Activated T-helper 2 cell treated with anti-CD3 and anti-CD28 coated beads, Interferon-gamma antibody, Interleukin-2, Interleukin-4, amounts not matched to agents 10 μg/mL and 5 μg/mL and 100 μg/mL, durations not matched to agents 14 hours and 24 hours and 36 hours (primary cell): ENCODE results near the gene PDLIM7. TPM values are rescaled to one million over a fixed set of nuclear protein-coding genes. Genes with fewer than 3 reads are reported as not detected.

Source experiments
- DNase-seq: peaks from one replicate; pipeline ENCODE4 v3.0.0; 2021; ENCODE audit warnings: low spot score
- H3K27ac Mint-ChIP-seq: one replicate; pipeline ENCODE4 v1.8.0; 2021; ENCODE audit warnings: mixed read lengths
- H3K27me3 Mint-ChIP-seq: one replicate; pipeline ENCODE4 v1.8.0; 2021; ENCODE audit warnings: low read depth, mixed read lengths
- H3K36me3 Mint-ChIP-seq: one replicate; pipeline ENCODE4 v1.8.0; 2021; ENCODE audit warnings: low read depth, mixed read lengths
- H3K4me1 Mint-ChIP-seq: one replicate; pipeline ENCODE4 v1.8.0; 2021; ENCODE audit warnings: low read depth, mixed read lengths
- H3K4me3 Mint-ChIP-seq: one replicate; pipeline ENCODE4 v1.8.0; 2021; ENCODE audit warnings: low read depth, mild to moderate bottlenecking, moderate library complexity, mixed read lengths
- H3K9me3 Mint-ChIP-seq: one replicate; pipeline ENCODE4 v1.8.0; 2021; ENCODE audit warnings: mixed read lengths
- intact Hi-C: fragments of 100-400 bp; cut with micrococcal nuclease; formaldehyde crosslinking; loops from one replicate; pipeline ENCODE4 v1.15.1; 2023
- total RNA-seq: library from RNA; stranded (reverse); gene quantifications from 2 replicates; pipeline ENCODE4 v1.2.3, GENCODE V29; 2022

The PDLIM7 gene
- total RNA-seq, 1 donor from 2014 or later = 85.4 TPM

GRCh38 chr5:177508837-177509236 lies 11.4 kb upstream of the PDLIM7 start:
- no peaks in the 10 kb centered on the region for H3K4me1 Mint-ChIP-seq
- no peak for DNase-seq
- intact Hi-C loops = no loop called here

GRCh38 chr5:177508221-177508611 lies 10.8 kb upstream of the PDLIM7 start:
- no peak overlapping the region for H3K27ac Mint-ChIP-seq
- no peak for DNase-seq
- H3K9me3 Mint-ChIP-seq = no peaks in the 10 kb centered on the region
- no peak overlapping the region for H3K4me3 Mint-ChIP-seq
- peaks cover 28% of the 10 kb centered on the region for H3K36me3 Mint-ChIP-seq
- intact Hi-C loops = no loop called here
- no peaks in the 10 kb centered on the region for H3K27me3 Mint-ChIP-seq
- no peaks in the 10 kb centered on the region for H3K4me1 Mint-ChIP-seq

More at GRCh38 chr5:177508837-177509236, 11.4 kb upstream of the PDLIM7 start:
- no peak overlapping the region for H3K27ac Mint-ChIP-seq
- H3K27me3 Mint-ChIP-seq = no peaks in the 10 kb centered on the region
- peaks cover 34% of the 10 kb centered on the region for H3K36me3 Mint-ChIP-seq
- H3K4me3 Mint-ChIP-seq = no peak overlapping the region
- no peaks in the 10 kb centered on the region for H3K9me3 Mint-ChIP-seq

DNA sequence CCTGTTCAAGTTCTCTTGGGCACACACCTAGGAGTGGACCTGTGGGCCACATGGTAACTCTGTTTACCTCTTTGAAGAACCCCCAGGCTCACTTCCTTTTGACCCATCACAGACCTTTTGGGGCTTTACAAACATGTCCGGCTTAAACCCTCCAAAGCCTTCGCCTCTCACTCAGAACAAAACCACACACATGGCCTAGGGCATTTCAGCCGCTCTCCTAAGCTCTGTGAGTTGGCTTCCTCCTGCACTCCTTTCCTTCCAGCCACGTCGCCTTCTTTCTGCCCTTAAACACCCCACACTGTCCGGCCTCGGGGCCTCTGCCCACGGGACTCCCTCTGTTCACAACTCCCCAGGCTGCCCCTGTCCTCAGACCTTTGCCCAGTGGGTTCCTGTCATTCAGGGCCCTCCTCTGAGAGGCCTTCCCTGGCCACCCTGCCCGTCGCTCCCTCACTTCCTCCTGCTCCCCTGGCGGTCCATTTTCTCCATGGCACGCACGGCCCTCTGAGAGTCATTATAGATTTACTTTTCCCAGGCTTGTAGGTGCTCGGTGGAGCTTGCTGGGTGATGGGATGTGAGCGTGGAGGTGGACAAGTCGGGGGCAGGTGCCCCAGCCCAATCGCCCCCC lies 10.3 kb upstream of the PDLIM7 start:
- Mint-ChIP-seq H3K9me3 (no peaks in the 10 kb centered on the region), H3K27ac (no peak overlapping the region), H3K4me1 (no peaks in the 10 kb centered on the region), H3K36me3 (peaks cover 23% of the 10 kb centered on the region), H3K27me3 (no peaks in the 10 kb centered on the region), H3K4me3 (no peak overlapping the region)
- intact Hi-C loops = no loop called here
- DNase-seq = no peak

DNA sequence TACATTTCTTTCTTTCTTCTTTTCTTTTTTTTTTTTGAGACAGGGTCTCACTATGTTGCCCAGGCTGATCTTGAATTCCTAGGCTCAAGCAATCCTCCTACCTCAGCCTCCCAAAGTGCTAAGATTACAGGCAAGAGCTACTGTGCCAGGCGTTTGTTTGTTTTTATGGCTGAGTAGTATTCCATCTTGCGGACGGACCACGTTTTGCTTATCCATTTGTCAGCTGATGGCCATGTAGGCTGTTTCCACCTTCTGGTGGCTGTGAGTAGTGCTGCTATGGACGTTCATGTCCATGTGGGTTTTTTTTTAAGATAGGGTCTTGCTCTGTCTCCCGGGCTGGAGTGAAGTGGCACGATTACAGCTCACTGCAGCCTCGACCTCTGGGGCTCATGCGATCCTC lies 9.8 kb upstream of the PDLIM7 start:
- intact Hi-C loops = no loop called here
- Mint-ChIP-seq H3K27ac (no peak overlapping the region), H3K36me3 (peaks cover 18% of the 10 kb centered on the region), H3K4me1 (no peaks in the 10 kb centered on the region), H3K9me3 (no peaks in the 10 kb centered on the region), H3K4me3 (no peak overlapping the region), H3K27me3 (no peaks in the 10 kb centered on the region)
- DNase-seq = no peak

GRCh38 chr5:177505075-177505474 lies 7.7 kb upstream of the PDLIM7 start:
- Mint-ChIP-seq H3K9me3 (no peaks in the 10 kb centered on the region), H3K27me3 (peaks cover under 1% of the 10 kb centered on the region), H3K27ac (no peak overlapping the region), H3K4me1 (no peaks in the 10 kb centered on the region), H3K36me3 (no peaks in the 10 kb centered on the region), H3K4me3 (no peak overlapping the region)
- DNase-seq = no peak
- intact Hi-C loops = no loop called here

DNA sequence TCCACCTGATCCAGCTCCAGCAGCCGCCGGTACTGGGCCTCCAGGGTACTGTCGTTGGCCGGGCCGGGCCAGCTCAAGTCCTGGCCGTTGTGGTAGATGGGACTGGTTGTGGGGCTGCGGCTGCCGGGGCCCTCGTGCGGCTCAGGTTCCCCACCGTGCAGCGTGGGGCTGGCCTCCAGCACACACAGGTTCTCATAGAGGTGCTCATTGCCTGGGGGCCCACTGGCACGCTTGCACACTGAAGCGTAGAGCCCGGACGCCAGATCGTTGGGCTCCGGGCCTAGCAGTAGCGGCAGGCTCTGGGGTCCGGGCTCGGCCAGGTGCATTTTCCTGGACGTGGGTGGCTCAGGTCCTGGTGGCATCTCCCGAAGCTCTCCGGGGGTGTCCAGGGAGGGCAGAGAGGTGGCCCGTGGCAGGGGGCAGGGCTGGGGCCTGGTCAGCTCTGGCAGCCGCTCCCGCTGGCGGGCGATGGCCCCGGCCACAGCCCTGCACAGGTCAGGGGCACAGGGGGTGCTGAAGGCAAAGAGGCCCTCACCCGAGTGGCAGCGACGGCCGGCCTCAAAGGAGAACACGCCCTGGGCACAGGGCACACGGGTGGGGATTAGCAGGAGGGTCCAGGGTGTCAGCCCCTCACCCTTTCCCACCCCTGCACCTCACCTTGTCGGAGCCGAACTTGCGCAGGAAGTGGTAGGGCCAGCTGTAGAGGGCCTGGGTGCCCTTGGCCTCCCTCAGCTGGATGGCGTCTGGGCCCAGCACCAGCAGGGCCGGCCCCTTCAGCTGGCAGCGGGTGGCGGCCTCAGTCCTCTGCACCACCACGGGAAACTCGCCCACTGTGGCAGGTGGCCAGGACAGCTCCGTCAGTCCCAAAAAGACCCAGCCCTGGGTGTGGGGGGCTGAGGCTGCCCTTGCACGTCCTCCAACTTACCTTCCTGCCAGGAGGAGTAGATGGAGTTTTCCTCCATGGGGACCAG lies 7.0 kb upstream of the PDLIM7 start:
- no peaks in the 10 kb centered on the region for H3K9me3 Mint-ChIP-seq
- no peak for DNase-seq
- H3K4me3 Mint-ChIP-seq = no peak overlapping the region
- H3K27me3 Mint-ChIP-seq = peaks cover 7% of the 10 kb centered on the region
- no peaks in the 10 kb centered on the region for H3K36me3 Mint-ChIP-seq
- peaks cover 3% of the 10 kb centered on the region for H3K4me1 Mint-ChIP-seq
- no peak overlapping the region for H3K27ac Mint-ChIP-seq
- intact Hi-C loops = no loop called here

GRCh38 chr5:177503351-177504085 lies 6.1 kb upstream of the PDLIM7 start:
- DNase-seq = no peak
- intact Hi-C loops = no loop called here
- Mint-ChIP-seq H3K27me3 (peaks cover 11% of the 10 kb centered on the region), H3K9me3 (no peaks in the 10 kb centered on the region), H3K4me1 (peaks cover 3% of the 10 kb centered on the region), H3K4me3 (no peak overlapping the region), H3K36me3 (no peaks in the 10 kb centered on the region), H3K27ac (no peak overlapping the region)

GRCh38 chr5:177502886-177503285 lies 5.5 kb upstream of the PDLIM7 start:
- Mint-ChIP-seq H3K36me3 (no peaks in the 10 kb centered on the region), H3K9me3 (no peaks in the 10 kb centered on the region), H3K27ac (no peak overlapping the region), H3K27me3 (peaks cover 15% of the 10 kb centered on the region), H3K4me3 (no peak overlapping the region), H3K4me1 (peaks cover 6% of the 10 kb centered on the region)
- DNase-seq = no peak
- intact Hi-C loops = no loop called here

DNA sequence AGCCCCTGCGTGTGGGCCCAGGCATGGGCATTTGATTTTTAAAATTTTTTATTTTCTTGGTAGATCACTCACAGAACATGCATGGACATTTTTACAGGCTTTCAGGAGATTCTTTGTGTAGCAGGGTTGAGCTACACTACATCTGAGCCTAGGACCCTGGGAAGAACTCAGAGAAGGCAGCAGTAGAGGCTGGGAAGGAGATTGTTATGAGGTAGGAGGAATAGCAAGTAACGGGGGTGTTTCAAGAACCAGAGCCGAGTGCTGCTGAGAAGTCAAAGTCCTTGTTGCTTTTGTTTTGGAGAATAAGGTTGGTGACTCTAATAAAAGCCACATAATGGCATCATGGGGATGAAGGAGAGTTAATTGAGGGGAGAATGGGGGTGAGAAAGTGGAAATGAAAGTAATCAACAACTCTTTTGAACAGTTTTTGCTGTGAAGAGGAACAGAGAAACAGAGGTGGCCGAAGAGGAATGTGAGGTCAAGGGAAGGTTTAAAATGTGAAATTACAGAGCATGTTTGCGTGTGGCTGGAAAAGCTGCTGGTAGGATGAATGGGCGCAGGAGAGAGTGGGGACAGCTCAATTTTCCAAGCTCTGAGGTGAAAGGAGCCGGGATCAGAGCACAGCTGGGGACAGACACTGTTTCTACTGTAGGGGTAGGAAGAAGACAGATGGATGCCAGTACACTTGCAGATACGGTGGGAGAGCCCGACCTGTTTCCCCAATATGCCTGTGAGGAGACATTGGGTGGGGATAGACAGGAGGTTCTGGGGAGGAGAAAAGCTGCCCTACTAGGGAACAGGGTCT lies 4.7 kb upstream of the PDLIM7 start:
- H3K4me3 Mint-ChIP-seq = no peak overlapping the region
- intact Hi-C loops = loop anchor here (1.0 to 2.0 kb wide), 2 partner anchors 112 to 193 kb away; no protein-coding TSS in a partner anchor

DNA sequence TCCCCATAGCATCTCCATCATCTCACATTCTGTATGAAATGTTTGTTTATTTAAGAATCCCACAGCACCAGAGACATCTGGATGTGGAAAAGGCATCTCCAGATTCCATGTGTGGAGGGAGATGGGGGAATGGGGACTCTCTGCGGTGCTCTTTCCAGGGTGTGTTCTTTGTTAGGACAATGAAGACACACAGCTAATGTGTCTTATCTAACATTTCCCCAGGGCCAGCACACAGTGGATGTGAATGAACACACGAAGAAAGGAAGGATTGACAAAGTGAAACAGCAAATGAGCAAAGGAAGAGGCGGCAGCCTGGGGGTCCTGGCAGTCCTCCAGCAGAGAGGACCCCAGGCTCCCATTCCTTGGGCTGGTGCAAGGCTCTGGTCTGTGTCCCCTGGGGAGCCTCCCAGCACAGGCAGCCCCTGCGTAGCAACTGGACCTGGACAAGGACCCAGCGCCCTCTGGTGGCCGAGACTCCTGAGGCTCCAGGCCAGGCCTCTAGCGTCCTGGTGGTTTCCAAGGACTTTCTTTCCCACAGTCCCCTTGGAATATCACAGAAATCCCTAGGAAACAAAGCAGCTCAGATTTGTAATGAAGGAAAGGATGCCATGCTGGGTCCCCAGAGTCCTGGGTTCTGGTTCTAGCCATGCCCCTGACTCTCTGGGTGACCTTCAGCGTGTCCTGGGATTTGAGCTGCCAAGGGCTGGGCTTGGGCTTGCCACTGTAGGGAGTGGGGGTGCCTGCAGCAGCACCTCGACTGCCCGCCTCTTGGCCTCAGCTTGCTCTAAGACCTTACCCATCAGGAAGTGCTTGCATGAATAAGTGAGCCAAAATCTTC lies 3.5 kb upstream of the PDLIM7 start:
- intact Hi-C loops = loop anchor here (1.0 to 2.0 kb wide), 2 partner anchors 111 to 192 kb away; no protein-coding TSS in a partner anchor
- H3K27me3 Mint-ChIP-seq = peaks cover 18% of the 10 kb centered on the region
- H3K27ac Mint-ChIP-seq = no peak overlapping the region
- no peak overlapping the region for H3K4me3 Mint-ChIP-seq
- no peaks in the 10 kb centered on the region for H3K9me3 Mint-ChIP-seq
- peak; percentile 71 for DNase-seq
- peaks cover 10% of the 10 kb centered on the region for H3K4me1 Mint-ChIP-seq
- H3K36me3 Mint-ChIP-seq = no peaks in the 10 kb centered on the region

More for the DNA sequence above, 4.7 kb upstream of the PDLIM7 start:
- Mint-ChIP-seq H3K36me3 (no peaks in the 10 kb centered on the region), H3K27me3 (peaks cover 18% of the 10 kb centered on the region), H3K27ac (no peak overlapping the region), H3K9me3 (no peaks in the 10 kb centered on the region), H3K4me1 (peaks cover 6% of the 10 kb centered on the region)
- no peak for DNase-seq

DNA sequence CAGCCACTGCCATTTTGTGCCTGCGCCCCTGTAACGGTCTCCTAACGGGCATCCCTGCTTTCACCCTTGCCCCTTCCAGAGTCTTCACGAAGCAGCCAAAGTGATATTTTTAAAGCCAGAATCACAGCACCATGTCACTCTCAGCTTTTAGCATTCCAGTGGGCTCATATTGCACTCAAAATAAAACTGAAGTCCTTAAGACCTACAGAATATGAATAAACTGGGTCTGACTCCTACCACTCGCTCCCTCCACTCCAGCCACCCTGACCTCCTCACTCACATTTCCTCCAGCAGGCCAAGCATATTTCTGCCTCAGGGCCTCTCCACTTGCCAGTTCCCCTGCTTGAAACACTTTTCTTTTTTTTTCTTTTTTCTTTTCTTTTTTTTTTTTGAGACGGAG lies 2.4 kb upstream of the PDLIM7 start:
- H3K36me3 Mint-ChIP-seq = no peaks in the 10 kb centered on the region
- no peak overlapping the region for H3K27ac Mint-ChIP-seq
- H3K9me3 Mint-ChIP-seq = no peaks in the 10 kb centered on the region
- peaks cover 18% of the 10 kb centered on the region for H3K27me3 Mint-ChIP-seq
- peak overlapping the region; percentile 34 for H3K4me3 Mint-ChIP-seq
- intact Hi-C loops = loop anchor here (2.0 to 5.0 kb wide), 2 partner anchors 191 to 388 kb away; no protein-coding TSS in a partner anchor
- no peak for DNase-seq
- H3K4me1 Mint-ChIP-seq = peaks cover 14% of the 10 kb centered on the region
